ENCODE data around the gene HRH3. TPM values are rescaled to one million over a fixed set of nuclear protein-coding genes. Genes with fewer than 3 reads are reported as not detected.

Gene HRH3
- total RNA-seq, 4 donors from 2014 or later: not detected

- Histone ChIP-seq H3K4me3 (peak overlapping the region in 2 of 4 donors; percentile 78 to 90), H3K27ac (replicated peaks in 1 of 4) (peak overlapping the region in 1 of 4 donors; percentile 79), H3K9me3 (no peaks in the 10 kb centered on the region), H3K27me3 (peaks cover 0 to 14% (median 0%) of the 10 kb centered on the region in 4 donors), H3K4me1 (peaks cover 47 to 53% (median 51%) of the 10 kb centered on the region in 4 donors), H3K36me3 (peaks cover 0 to 13% (median 6%) of the 10 kb centered on the region in 4 donors)
- intact Hi-C loops (cut with DNase I): no loop called here
- TF ChIP-seq EP300 (IDR thresholded peaks at IDR 0.05) (no peak), POLR2AphosphoS5 (IDR thresholded peaks at IDR 0.05) (no peak), POLR2A (IDR thresholded peaks at IDR 0.05; ENCODE audit: low read depth) (no peak)
- TF ChIP-seq, protein P1, sequence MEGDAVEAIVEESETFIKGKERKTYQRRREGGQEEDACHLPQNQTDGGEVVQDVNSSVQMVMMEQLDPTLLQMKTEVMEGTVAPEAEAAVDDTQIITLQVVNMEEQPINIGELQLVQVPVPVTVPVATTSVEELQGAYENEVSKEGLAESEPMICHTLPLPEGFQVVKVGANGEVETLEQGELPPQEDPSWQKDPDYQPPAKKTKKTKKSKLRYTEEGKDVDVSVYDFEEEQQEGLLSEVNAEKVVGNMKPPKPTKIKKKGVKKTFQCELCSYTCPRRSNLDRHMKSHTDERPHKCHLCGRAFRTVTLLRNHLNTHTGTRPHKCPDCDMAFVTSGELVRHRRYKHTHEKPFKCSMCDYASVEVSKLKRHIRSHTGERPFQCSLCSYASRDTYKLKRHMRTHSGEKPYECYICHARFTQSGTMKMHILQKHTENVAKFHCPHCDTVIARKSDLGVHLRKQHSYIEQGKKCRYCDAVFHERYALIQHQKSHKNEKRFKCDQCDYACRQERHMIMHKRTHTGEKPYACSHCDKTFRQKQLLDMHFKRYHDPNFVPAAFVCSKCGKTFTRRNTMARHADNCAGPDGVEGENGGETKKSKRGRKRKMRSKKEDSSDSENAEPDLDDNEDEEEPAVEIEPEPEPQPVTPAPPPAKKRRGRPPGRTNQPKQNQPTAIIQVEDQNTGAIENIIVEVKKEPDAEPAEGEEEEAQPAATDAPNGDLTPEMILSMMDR (IDR thresholded peaks at IDR 0.05): no peak
- 84% methylated on average over 13 of the region's 13 CpGs for WGBS
- DNase-seq (ENCODE audit: extremely low spot score): no peak
Measured at GRCh38 chr20:62240020-62240685, 20.1 kb upstream of the HRH3 start.

GRCh38 chr20:62239278-62239879 lies 19.3 kb upstream of the HRH3 start:
- DNase-seq (ENCODE audit: extremely low spot score): no peak
- Histone ChIP-seq H3K9me3 (no peaks in the 10 kb centered on the region), H3K4me3 (peak overlapping the region; percentile 78 to 90 (median 90)), H3K27me3 (peaks cover 0 to 15% (median 0%) of the 10 kb centered on the region in 4 donors), H3K4me1 (peaks cover 41 to 50% (median 44%) of the 10 kb centered on the region in 4 donors), H3K36me3 (peaks cover 0 to 13% (median 6%) of the 10 kb centered on the region in 4 donors), H3K27ac (replicated peaks in 1 of 4) (peak overlapping the region; percentile 79 to 87 (median 85))
- intact Hi-C loops (cut with DNase I): no loop called here
- no peak for TF ChIP-seq POLR2AphosphoS5 (IDR thresholded peaks at IDR 0.05)
- TF ChIP-seq, protein P1 (IDR thresholded peaks at IDR 0.05): no peak
- no peak for TF ChIP-seq POLR2A (IDR thresholded peaks at IDR 0.05; ENCODE audit: low read depth)
- TF ChIP-seq EP300 (IDR thresholded peaks at IDR 0.05): no peak
- 63% methylated on average over 15 of the region's 23 CpGs for WGBS

DNA sequence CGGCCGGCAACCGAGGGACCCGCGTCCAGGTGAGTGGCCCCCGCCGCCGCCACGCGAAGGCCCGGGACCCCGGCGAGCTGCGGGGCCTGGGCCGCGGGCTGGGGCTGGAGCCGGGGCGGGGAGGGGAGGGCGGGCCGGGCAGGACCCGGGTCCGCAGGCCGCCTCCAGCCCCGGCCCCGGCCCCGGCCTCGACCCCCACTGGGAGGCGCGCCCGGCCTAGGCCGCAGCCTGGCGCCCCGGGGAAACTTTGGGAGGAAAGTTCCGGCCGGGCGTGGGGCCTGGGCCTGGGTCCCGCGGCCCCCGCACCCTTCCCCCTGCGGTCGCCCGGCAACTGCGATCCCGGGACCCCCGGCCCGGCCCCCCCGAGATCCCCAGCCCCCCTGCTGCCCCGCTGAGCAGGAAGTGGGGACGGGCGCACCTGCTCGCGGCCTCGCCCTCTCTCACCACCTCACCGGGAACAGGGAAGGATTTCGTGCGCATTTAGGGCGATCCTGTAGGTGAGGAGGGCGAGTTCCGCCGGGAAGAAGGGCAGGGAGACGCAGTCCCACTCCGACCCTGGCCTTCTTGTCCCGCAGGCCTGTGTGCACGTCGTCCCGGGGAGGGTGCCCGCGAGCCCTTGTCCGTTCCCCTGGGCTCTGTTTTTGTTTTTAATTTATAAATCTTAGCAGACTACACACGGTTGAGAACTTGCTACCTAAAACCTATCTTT lies 18.6 kb upstream of the HRH3 start:
- 0% methylated on average over 21 of the region's 70 CpGs for WGBS
- intact Hi-C loops (cut with DNase I): no loop called here
- Histone ChIP-seq H3K27me3 (peaks cover 0 to 21% (median 0%) of the 10 kb centered on the region in 4 donors), H3K27ac (replicated peaks in 1 of 4) (peak overlapping the region; percentile 79 to 87 (median 85)), H3K9me3 (no peaks in the 10 kb centered on the region), H3K4me1 (peaks cover 35 to 47% (median 39%) of the 10 kb centered on the region in 4 donors), H3K4me3 (peak overlapping the region; percentile 78 to 90 (median 90)), H3K36me3 (peaks cover 0 to 13% (median 6%) of the 10 kb centered on the region in 4 donors)
- no peak for TF ChIP-seq POLR2AphosphoS5 (IDR thresholded peaks at IDR 0.05)
- no peak for TF ChIP-seq POLR2A (IDR thresholded peaks at IDR 0.05; ENCODE audit: low read depth)
- no peak for TF ChIP-seq EP300 (IDR thresholded peaks at IDR 0.05)
- TF ChIP-seq, protein P1 (IDR thresholded peaks at IDR 0.05): no peak
- DNase-seq (ENCODE audit: extremely low spot score): no peak

GRCh38 chr20:62237801-62238568 lies 17.9 kb upstream of the HRH3 start, which contains the start of gene OSBPL2:
Gene OSBPL2 (plus strand): TSS chr20:62238521. CDS start chr20:62256185, 17,664 bp downstream.
- peaks cover 0 to 13% (median 4%) of the 10 kb centered on the region in 4 donors for H3K36me3 ChIP-seq
- 3% methylated on average over 19 of the region's 55 CpGs for WGBS
- intact Hi-C loops (cut with DNase I): no loop called here
- peaks cover 35 to 41% (median 37%) of the 10 kb centered on the region in 4 donors for H3K4me1 ChIP-seq
- TF ChIP-seq POLR2A (IDR thresholded peaks at IDR 0.05; ENCODE audit: low read depth) (no peak), EP300 (IDR thresholded peaks at IDR 0.05) (no peak), POLR2AphosphoS5 (IDR thresholded peaks at IDR 0.05) (peak in 1 of 2 donors; percentile 80)
- TF ChIP-seq, protein P1 (IDR thresholded peaks at IDR 0.05): peak in 1 of 3 experiments; percentile 12
- H3K9me3 ChIP-seq: no peaks in the 10 kb centered on the region
- peaks cover 0 to 28% (median 2%) of the 10 kb centered on the region in 4 donors for H3K27me3 ChIP-seq
- H3K4me3 ChIP-seq: peak within 1 kb of the TSS; percentile 78 to 90 (median 90)
- H3K27ac ChIP-seq (replicated peaks in 1 of 4): peak within 1 kb of the TSS; percentile 79 to 87 (median 85)
- peak; percentile 100 for DNase-seq (ENCODE audit: extremely low spot score)
